GM19468 (cell line): Measurements from ENCODE around the gene SAXO2.
"Not testable (repeated sequence)": the region's sequence is repeated elsewhere in the genome, so short reads cannot be mapped to it uniquely, and the experiment has no call there.

Source experiments
- ATAC-seq: cut with Tn5 transposase; IDR thresholded peaks from one replicate; pipeline ENCODE4 v1.9.1; 2021; ENCODE audit warnings: mild to moderate bottlenecking, moderate library complexity, moderate number of reproducible peaks; ENCODE audit not compliant: unreplicated experiment; ENCODE audit errors: extremely low read depth

The SAXO2 gene

GRCh38 chr15:82312586-82313349 lies 50.1 kb downstream of the SAXO2 start:
- ATAC-seq = no peak

GRCh38 chr15:82313446-82313845 lies 50.8 kb downstream of the SAXO2 start:
- ATAC-seq = no peak

GRCh38 chr15:82313951-82314768 lies 51.5 kb downstream of the SAXO2 start:
- not testable (repeated sequence) for ATAC-seq

GRCh38 chr15:82314769-82315518 lies 52.3 kb downstream of the SAXO2 start:
- ATAC-seq = no peak

GRCh38 chr15:82315519-82316246 lies 53.1 kb downstream of the SAXO2 start:
- no peak for ATAC-seq

GRCh38 chr15:82316247-82317090 lies 53.9 kb downstream of the SAXO2 start:
- not testable (repeated sequence) for ATAC-seq

GRCh38 chr15:82317091-82317489 lies 54.5 kb downstream of the SAXO2 start:
- ATAC-seq = no peak

GRCh38 chr15:82317516-82317915 lies 54.9 kb downstream of the SAXO2 start:
- ATAC-seq = not testable (repeated sequence)

- ATAC-seq = not testable (repeated sequence)
Observed at GRCh38 chr15:82318281-82318680, 55.7 kb downstream of the SAXO2 start.

- ATAC-seq = not testable (repeated sequence)
Observed at GRCh38 chr15:82319522-82320278, 57.1 kb downstream of the SAXO2 start.

- ATAC-seq = not testable (repeated sequence)
Observed at GRCh38 chr15:82320861-82321260, 58.2 kb downstream of the SAXO2 start.

- ATAC-seq = not testable (repeated sequence)
Observed at GRCh38 chr15:82322488-82322887, 59.9 kb downstream of the SAXO2 start.

- ATAC-seq = not testable (repeated sequence)
Observed at GRCh38 chr15:82324831-82325230, 62.2 kb downstream of the SAXO2 start.

GRCh38 chr15:82325646-82326045 lies 63.0 kb downstream of the SAXO2 start:
- not testable (repeated sequence) for ATAC-seq

GRCh38 chr15:82326896-82327295 lies 64.3 kb downstream of the SAXO2 start:
- not testable (repeated sequence) for ATAC-seq

GRCh38 chr15:82327372-82327771 lies 64.8 kb downstream of the SAXO2 start:
- not testable (repeated sequence) for ATAC-seq

- ATAC-seq = not testable (repeated sequence)
Observed at GRCh38 chr15:82329039-82329438, 66.4 kb downstream of the SAXO2 start.

- not testable (repeated sequence) for ATAC-seq
Observed at GRCh38 chr15:82330921-82331320, 68.3 kb downstream of the SAXO2 start.
